Measurements from ENCODE around the gene PPP1R7.

DNA sequence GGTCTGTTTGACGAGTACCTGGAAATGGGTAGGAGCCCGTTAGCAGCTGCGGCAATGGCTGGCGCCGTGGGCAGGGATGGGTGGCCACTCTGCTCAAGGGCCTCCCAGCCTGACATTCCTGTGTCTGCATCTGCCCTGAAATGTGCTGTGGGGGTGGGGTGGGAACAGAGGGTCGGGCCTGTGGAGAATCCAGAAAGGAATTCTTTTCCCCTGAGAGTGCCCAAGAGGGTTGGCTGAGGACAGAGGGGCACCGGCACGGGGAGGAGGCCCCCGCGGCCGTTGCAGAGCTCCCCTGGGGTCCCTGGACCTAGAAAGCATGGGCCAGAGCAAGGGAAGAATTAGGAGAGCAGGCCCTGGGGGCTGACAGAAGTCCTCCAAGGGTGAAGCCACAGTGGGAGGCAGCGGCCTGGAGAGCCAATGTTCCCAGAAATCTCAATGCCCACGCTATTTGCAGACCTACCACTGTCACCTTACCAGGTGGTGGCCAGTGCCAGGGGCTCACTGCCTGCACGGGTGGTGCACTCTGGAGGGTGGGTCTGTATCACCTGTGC, 66.0 kb downstream of the PPP1R7 start:
- TF ChIP-seq, protein P1, sequence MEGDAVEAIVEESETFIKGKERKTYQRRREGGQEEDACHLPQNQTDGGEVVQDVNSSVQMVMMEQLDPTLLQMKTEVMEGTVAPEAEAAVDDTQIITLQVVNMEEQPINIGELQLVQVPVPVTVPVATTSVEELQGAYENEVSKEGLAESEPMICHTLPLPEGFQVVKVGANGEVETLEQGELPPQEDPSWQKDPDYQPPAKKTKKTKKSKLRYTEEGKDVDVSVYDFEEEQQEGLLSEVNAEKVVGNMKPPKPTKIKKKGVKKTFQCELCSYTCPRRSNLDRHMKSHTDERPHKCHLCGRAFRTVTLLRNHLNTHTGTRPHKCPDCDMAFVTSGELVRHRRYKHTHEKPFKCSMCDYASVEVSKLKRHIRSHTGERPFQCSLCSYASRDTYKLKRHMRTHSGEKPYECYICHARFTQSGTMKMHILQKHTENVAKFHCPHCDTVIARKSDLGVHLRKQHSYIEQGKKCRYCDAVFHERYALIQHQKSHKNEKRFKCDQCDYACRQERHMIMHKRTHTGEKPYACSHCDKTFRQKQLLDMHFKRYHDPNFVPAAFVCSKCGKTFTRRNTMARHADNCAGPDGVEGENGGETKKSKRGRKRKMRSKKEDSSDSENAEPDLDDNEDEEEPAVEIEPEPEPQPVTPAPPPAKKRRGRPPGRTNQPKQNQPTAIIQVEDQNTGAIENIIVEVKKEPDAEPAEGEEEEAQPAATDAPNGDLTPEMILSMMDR (conservative IDR thresholded peaks at IDR 0.05; ENCODE audit: low read length), result no peak
- no peak for TF ChIP-seq EZH2phosphoT487 (IDR thresholded peaks at IDR 0.05; ENCODE audit: borderline replicate concordance)

Data from Loucy (cell line).